K562 (cell line): ENCODE results near the gene AGBL1. TPM values are rescaled to one million over a fixed set of nuclear protein-coding genes. Genes with fewer than 3 reads are reported as not detected.

ENCODE experiments used
- ATAC-seq: fragments of 200-7000 bp; cut with Tn5 transposase; 3 replicates; pipeline ENCODE4 v1.9.1; 2020; ENCODE audit warnings: moderate library complexity
- BruUV-seq: library from RNA; stranded (reverse); fragments of 400-500 nt; replicated peaks from 2 replicates; lab custom pipeline; 2021; lab: Mats Ljungman, UMichigan
- CTCF ChIA-PET: fragments of 300-600 bp; formaldehyde crosslinking; extraction: SDS; loops from one replicate; lab custom pipeline; 2021; ENCODE audit warnings: low intra/inter-chr PET ratio; lab: Yijun Ruan, JAX
- POLR2A ChIA-PET: fragments of 300-600, 350-650 bp; sonication (Branson Sonifier 250); formaldehyde crosslinking; extraction: SDS; loops from one replicate; lab custom pipeline; 2021; ENCODE audit warnings: antibody characterized with exemption, inconsistent platforms; lab: Yijun Ruan, JAX
- DNase-seq, 4 experiments: peaks; one replicate each; pipeline versions ENCODE4 v3.0.0 to v3.0.0-alpha.2; 2011 to 2018; ENCODE audit warnings: low spot score in 3 of 4, mixed read lengths in 3 of 4; ENCODE audit errors: extremely low read depth in 1 of 4
- FAIRE-seq: peaks from 2 replicates; lab custom pipeline; 2011; peaks lifted over from hg19 to GRCh38; lab: Jason Lieb, UNC
- H2AFZ ChIP-seq: 2 replicates; pipeline ENCODE4 v1.6.0; 2011; ENCODE audit warnings: low read depth, low read length, control low read depth, inconsistent platforms
- H3K27ac ChIP-seq: fragments of 200-600 bp; 3 replicates; pipeline ENCODE4 v1.8.0; 2011; ENCODE audit warnings: low read depth, mild to moderate bottlenecking, control low read depth, inconsistent platforms, low read length, moderate library complexity, mixed read lengths; ENCODE audit errors: extremely low read depth
- H3K27me3 ChIP-seq, 2 experiments: fragments of 300-600 bp in 1 of 2; 2 replicates in 1 of 2; 3 replicates in 1 of 2; pipeline versions ENCODE4 v1.6.0 to v1.8.0; 2011; ENCODE audit warnings: inconsistent platforms in 2 of 2, low read length in 2 of 2, mild to moderate bottlenecking in 1 of 2, mixed read lengths in 1 of 2, moderate library complexity in 1 of 2; ENCODE audit not compliant: control insufficient read depth in 2 of 2, insufficient read depth in 2 of 2
- H3K36me3 ChIP-seq: fragments of 300-600 bp; 3 replicates; pipeline ENCODE4 v1.8.0; 2011; ENCODE audit warnings: mild to moderate bottlenecking, low read length, inconsistent platforms; ENCODE audit not compliant: control insufficient read depth, insufficient read depth
- H3K4me1 ChIP-seq, 2 experiments: fragments of 200-600 bp in 1 of 2; replicated peaks in 1 of 2; 2 replicates in 1 of 2; 3 replicates in 1 of 2; pipeline versions ENCODE4 v1.5.1 to v1.8.0; 2011; ENCODE audit warnings: inconsistent platforms in 2 of 2, low read length in 2 of 2, mild to moderate bottlenecking in 1 of 2, mixed read lengths in 1 of 2, moderate library complexity in 1 of 2; ENCODE audit not compliant: control insufficient read depth in 2 of 2, insufficient read depth in 2 of 2
- H3K4me2 ChIP-seq: 2 replicates; pipeline ENCODE4 v1.6.1; 2011; ENCODE audit warnings: low read length, control low read depth, inconsistent platforms, mixed read lengths; ENCODE audit not compliant: insufficient read depth
- H3K4me3 ChIP-seq: fragments of 200-600 bp; sonication (generic), shearing (Covaris generic); 2 replicates; pipeline ENCODE4 v1.5.1; 2016; ENCODE audit warnings: control low read depth, inconsistent platforms
- H3K79me2 ChIP-seq: fragments of 200-600 bp; 3 replicates; pipeline ENCODE4 v1.8.0; 2011; ENCODE audit warnings: low read length, inconsistent platforms; ENCODE audit not compliant: control insufficient read depth, insufficient read depth
- H3K9ac ChIP-seq, 2 experiments: 2 replicates each; pipeline versions ENCODE4 v1.6.0 to v1.6.1; 2011; ENCODE audit warnings: low read depth in 2 of 2, low read length in 2 of 2, control low read depth in 1 of 2, inconsistent platforms in 1 of 2, mild to moderate bottlenecking in 1 of 2, mixed read lengths in 1 of 2; ENCODE audit not compliant: insufficient read depth in 1 of 2
- H3K9me1 ChIP-seq: one replicate; pipeline ENCODE4 v1.6.0; 2011; ENCODE audit warnings: inconsistent platforms, mild to moderate bottlenecking, low read length, moderate library complexity; ENCODE audit not compliant: control insufficient read depth, insufficient read depth
- H3K9me3 ChIP-seq: replicated peaks from 2 replicates; pipeline ENCODE4 v1.5.1; 2011; ENCODE audit warnings: low read depth, low read length, inconsistent platforms; ENCODE audit not compliant: control insufficient read depth, insufficient read depth
- H4K20me1 ChIP-seq: replicated peaks from 2 replicates; pipeline ENCODE4 v1.6.1; 2011; ENCODE audit warnings: low read length, inconsistent platforms, mixed read lengths; ENCODE audit not compliant: control insufficient read depth, insufficient read depth
- ARID2 ChIP-seq: fragments of 450-650 bp; IDR thresholded peaks from 2 replicates; pipeline ENCODE4 v1.6.1; 2017; ENCODE audit warnings: antibody characterized with exemption, mild to moderate bottlenecking
- CAMTA2 ChIP-seq: fragments of 250-450 bp; sonication (Bioruptor Pico); conservative IDR thresholded peaks from 2 replicates; pipeline ENCODE4 v1.5.1; 2022
- CBX1 ChIP-seq: sonication (generic); IDR thresholded peaks from 2 replicates; pipeline ENCODE4 v1.6.1; 2016; ENCODE audit warnings: antibody characterized with exemption, low read depth, mild to moderate bottlenecking
- KDM1A ChIP-seq, 2 experiments: fragments of 450-650 bp; IDR thresholded peaks; 2 replicates each; pipeline ENCODE4 v1.6.1; 2016; ENCODE audit warnings: mild to moderate bottlenecking in 2 of 2
- KDM2B ChIP-seq: fragments of 250-450 bp; sonication (Bioruptor Pico); IDR thresholded peaks from 2 replicates; pipeline ENCODE4 v1.8.0; 2021; ENCODE audit warnings: mild to moderate bottlenecking, moderate library complexity
- MCM2 ChIP-seq: fragments of 450-650 bp; IDR thresholded peaks from 2 replicates; pipeline ENCODE4 v1.6.1; 2017; ENCODE audit warnings: low read depth, mild to moderate bottlenecking
- NFATC3 ChIP-seq: fragments of 450-650 bp; IDR thresholded peaks from 2 replicates; pipeline ENCODE4 v1.6.1; 2017; ENCODE audit warnings: mild to moderate bottlenecking
- NR1H2 ChIP-seq: sonication (generic); formaldehyde crosslinking; IDR thresholded peaks from 2 replicates; pipeline ENCODE4 v1.4.0; 2020; ENCODE audit warnings: mild to moderate bottlenecking, missing genetic modification reagents
- RAD21 ChIP-seq, 2 experiments: fragments of 250-450 bp in 1 of 2; fragments of 450-650 bp in 1 of 2; sonication (Bioruptor Pico) in 1 of 2; formaldehyde crosslinking in 1 of 2; IDR thresholded peaks in 1 of 2; conservative IDR thresholded peaks in 1 of 2; 2 replicates each; pipeline versions ENCODE4 v1.4.0 to v1.8.0; 2020 to 2022; ENCODE audit warnings: mild to moderate bottlenecking in 2 of 2, moderate library complexity in 1 of 2
- SNRNP70 ChIP-seq: fragments of 200-400 bp; formaldehyde crosslinking; optimal IDR thresholded peaks from 2 replicates; pipeline ENCODE3; 2017; ENCODE audit warnings: low read depth, low read length
- ZNF3 ChIP-seq: fragments of 250-450 bp; sonication (Bioruptor Pico); IDR thresholded peaks from 2 replicates; pipeline ENCODE4 v1.5.0; 2021; ENCODE audit warnings: mild to moderate bottlenecking, moderate library complexity
- WGBS: fragments of 100-300 bp; shearing (Covaris generic); methylation state at CpG from one replicate; pipeline ENCODE4 v1.1.6; 2016; ENCODE audit warnings: low coverage, mixed read lengths; ENCODE audit not compliant: insufficient coverage; ENCODE audit errors: missing lambda C conversion rate; 5-methylcytosine and 5-hydroxymethylcytosine counted together
- in situ Hi-C: fragments of 300-500 bp; cut with MboI; formaldehyde crosslinking; loops from 4 replicates; pipeline ENCODE4 v1.15.0; 2018; ENCODE audit warnings: inconsistent platforms, mixed read lengths
- intact Hi-C: fragments of 100-400 bp; cut with micrococcal nuclease; formaldehyde crosslinking; loops from 2 replicates; pipeline ENCODE4 v1.14.2; 2022
- polyA plus RNA-seq, 8 experiments: library from polyadenylated mRNA; depleted of rRNA in 4 of 8; stranded (reverse) in 5 of 8; unstranded in 3 of 8; fragments of >200 nt; fragmentation: Nextera tagmentation in 2 of 8; fragmentation: Illumina TruSeq in 1 of 8; extraction: Ambion mirVana in 2 of 8; extraction: Trizol in 1 of 8; gene quantifications; 2 replicates each; pipeline versions ENCODE4 v1.2.1 to v1.2.3, GENCODE V29; 2011 to 2014; ENCODE audit warnings: inconsistent platforms in 1 of 8, missing spikeins in 1 of 8
- total RNA-seq, 7 experiments: library from RNA; depleted of rRNA in 6 of 7; stranded (reverse); fragments of >200 nt in 6 of 7; fragmentation: Illumina TruSeq in 2 of 7; extraction: Trizol in 2 of 7; gene quantifications; 2 replicates each; pipeline versions ENCODE4 v1.2.1 to v1.2.3, GENCODE V29; 2011 to 2021; ENCODE audit warnings: low replicate concordance in 1 of 7
- TF ChIP-seq, protein P1 (sequence below): fragments of 450-650 bp; IDR thresholded peaks from 2 replicates; pipeline ENCODE4 v1.6.1; 2014; ENCODE audit warnings: low read depth, mild to moderate bottlenecking, moderate library complexity, borderline replicate concordance

AGBL1 gene
- total and polyA plus RNA-seq, 9 of the 15 experiments (the other 6 are each of a cell fraction or from before 2014, with no cell fraction given) = not detected

DNA sequence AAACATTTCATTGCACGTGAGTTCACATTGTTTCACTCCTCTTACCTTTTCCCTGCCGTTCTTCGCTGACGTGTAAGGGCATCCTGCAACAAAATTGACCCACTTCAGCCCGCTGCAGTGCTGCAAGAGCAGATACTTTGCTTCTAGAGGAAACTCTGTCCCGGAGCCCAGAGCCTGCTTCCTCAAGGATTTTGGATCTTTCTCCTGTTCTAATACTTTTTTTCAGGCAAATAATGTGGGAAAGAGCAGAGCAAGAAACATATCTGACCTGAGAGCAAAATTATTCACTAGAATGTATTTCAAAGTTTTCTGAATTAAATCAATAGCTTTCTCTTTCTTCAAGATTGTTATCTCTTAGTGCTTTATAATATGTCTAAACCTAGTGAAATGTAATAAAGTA is 303.9 kb downstream of the AGBL1 start:
- BruUV-seq = no TSS peak
- no peak for FAIRE-seq
- Histone ChIP-seq H3K4me1 (no peaks in the 10 kb centered on the region), H3K27ac (no peak overlapping the region), H3K9ac (no peak overlapping the region), H4K20me1 (no peaks in the 10 kb centered on the region), H3K9me3 (no peaks in the 10 kb centered on the region; the same call in 1 of the 2 replicates), H3K4me3 (no peak overlapping the region), H3K79me2 (no peaks in the 10 kb centered on the region), H3K9me1 (no peaks in the 10 kb centered on the region), H3K27me3 (no peaks in the 10 kb centered on the region), H2AFZ (no peak overlapping the region), H3K4me2 (no peak overlapping the region), H3K36me3 (no peaks in the 10 kb centered on the region)
- POLR2A ChIA-PET = no interaction called here
- CTCF ChIA-PET = no interaction called here
- in situ Hi-C loops = no loop called here
- ATAC-seq = no peak
- no peak for DNase-seq
- 0% methylated on average over 6 of the region's 6 CpGs for WGBS
- no peak for TF ChIP-seq ARID2
- TF ChIP-seq CAMTA2 (CRISPR knock-in tag) = no peak
- no peak for TF ChIP-seq SNRNP70
- TF ChIP-seq NR1H2 (CRISPR knock-in tag) = no peak
- no peak for TF ChIP-seq KDM1A (IDR thresholded peaks at IDR 0.05)
- TF ChIP-seq MCM2 = no peak
- TF ChIP-seq KDM2B (CRISPR knock-in tag) = no peak
- no peak for TF ChIP-seq NFATC3
- no peak for TF ChIP-seq CBX1
- intact Hi-C loops = no loop called here

DNA sequence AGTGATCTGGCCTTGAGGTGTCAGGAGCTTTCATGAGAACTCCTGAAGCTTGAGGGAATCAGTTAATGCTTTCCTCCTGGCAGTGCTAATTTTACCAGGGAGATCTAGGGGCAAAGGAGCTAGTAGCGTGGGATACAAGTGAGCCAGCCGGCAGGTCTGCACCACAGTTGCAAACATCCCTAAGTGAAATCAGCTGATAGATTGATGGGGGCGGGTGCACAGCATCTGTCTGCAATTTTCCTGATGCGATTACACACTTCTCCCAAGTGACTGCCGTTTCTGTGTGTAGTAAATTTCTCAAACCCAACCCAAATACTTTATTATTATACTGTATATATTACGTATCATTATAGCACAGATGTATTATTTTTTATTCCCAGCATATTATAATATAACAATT is 304.5 kb downstream of the AGBL1 start:
- H3K79me2 ChIP-seq = no peaks in the 10 kb centered on the region
- H3K27ac ChIP-seq = no peak overlapping the region
- FAIRE-seq (no peak), ATAC-seq (no peak), DNase-seq (no peak)
- no peaks in the 10 kb centered on the region for H3K27me3 ChIP-seq
- no peaks in the 10 kb centered on the region; the same call in 1 of the 2 replicates for H3K9me3 ChIP-seq
- no peaks in the 10 kb centered on the region for H3K9me1 ChIP-seq
- no TSS peak for BruUV-seq
- H3K9ac ChIP-seq = no peak overlapping the region
- H3K4me2 ChIP-seq = no peak overlapping the region
- no peak overlapping the region for H3K4me3 ChIP-seq
- intact Hi-C loops = no loop called here
- 7% methylated on average over 6 of the region's 6 CpGs for WGBS
- POLR2A ChIA-PET = no interaction called here
- no peaks in the 10 kb centered on the region for H3K4me1 ChIP-seq
- H3K36me3 ChIP-seq = no peaks in the 10 kb centered on the region
- CTCF ChIA-PET = no interaction called here
- in situ Hi-C loops = no loop called here
- no peak for TF ChIP-seq ZNF3 (CRISPR knock-in tag)
- TF ChIP-seq, protein P1, sequence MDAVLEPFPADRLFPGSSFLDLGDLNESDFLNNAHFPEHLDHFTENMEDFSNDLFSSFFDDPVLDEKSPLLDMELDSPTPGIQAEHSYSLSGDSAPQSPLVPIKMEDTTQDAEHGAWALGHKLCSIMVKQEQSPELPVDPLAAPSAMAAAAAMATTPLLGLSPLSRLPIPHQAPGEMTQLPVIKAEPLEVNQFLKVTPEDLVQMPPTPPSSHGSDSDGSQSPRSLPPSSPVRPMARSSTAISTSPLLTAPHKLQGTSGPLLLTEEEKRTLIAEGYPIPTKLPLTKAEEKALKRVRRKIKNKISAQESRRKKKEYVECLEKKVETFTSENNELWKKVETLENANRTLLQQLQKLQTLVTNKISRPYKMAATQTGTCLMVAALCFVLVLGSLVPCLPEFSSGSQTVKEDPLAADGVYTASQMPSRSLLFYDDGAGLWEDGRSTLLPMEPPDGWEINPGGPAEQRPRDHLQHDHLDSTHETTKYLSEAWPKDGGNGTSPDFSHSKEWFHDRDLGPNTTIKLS = no peak
- no peak for TF ChIP-seq RAD21 (CRISPR knock-in tag; conservative IDR thresholded peaks at IDR 0.05 in 1 of 2, IDR thresholded peaks at IDR 0.05 in 1 of 2)
- H2AFZ ChIP-seq = no peak overlapping the region
- no peaks in the 10 kb centered on the region for H4K20me1 ChIP-seq
